Mammary epithelial cell (primary cell): Measurements from ENCODE around the gene CTSD.

Experiments used
- EZH2 ChIP-seq: IDR thresholded peaks from 2 replicates; pipeline ENCODE4 v1.6.1; 2012; ENCODE audit warnings: low read length, inconsistent platforms, borderline replicate concordance
- TF ChIP-seq, protein P1 (sequence below), 2 donors: IDR thresholded peaks in 1 of 2; conservative IDR thresholded peaks in 1 of 2; 2 replicates each; pipeline ENCODE4 v1.5.1; 2011 to 2012; ENCODE audit warnings: inconsistent platforms in 2 of 2, low read length in 2 of 2, mild to moderate bottlenecking in 2 of 2, control low read depth in 1 of 2, low read depth in 1 of 2; ENCODE audit not compliant: insufficient read depth in 1 of 2; ENCODE audit errors: extremely low read depth in 1 of 2

DNA sequence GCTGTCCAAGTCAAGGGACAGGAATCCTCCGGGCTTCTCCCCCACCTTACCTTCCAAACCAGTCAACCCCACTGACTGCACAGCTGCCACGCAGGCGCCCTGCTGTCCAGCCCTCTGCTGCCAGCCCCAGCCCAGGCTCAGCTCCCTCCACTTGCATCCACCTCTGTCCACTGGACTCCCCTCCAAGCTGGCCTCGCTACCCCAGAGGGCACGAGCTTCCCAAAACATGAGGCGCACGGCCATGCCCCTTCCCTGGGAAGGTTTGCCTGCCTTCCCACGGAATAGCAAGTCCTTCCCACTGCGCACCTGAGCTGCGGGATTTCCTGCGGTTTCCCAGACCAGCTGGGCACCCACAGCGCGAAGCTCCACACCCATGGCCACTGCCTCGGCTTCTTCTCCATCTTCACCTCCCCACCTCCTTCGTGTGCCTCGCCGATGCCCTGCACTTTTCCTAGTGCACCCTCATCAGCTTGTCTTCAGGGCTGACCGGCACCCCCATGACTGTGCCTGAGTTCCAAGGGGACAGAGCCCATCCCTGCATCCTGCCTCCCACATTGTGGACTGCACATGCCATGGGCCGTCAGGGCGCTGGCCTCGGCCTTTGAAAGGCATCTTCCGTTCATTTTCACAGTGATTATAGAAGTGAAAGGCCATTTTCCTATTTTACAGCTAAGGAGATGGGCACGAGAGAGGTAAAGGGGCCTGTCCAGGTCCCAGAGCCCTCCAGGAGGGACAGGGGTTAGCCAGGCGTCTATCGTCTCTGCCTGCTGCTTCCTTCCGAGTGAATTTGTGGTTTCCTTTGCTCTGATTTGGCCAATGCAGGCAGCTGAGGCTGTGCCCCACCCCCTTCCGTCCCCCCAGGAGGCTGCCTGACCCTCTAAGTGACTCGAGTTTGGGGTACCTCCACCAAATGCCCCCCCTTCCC lies 29.7 kb downstream of the CTSD start:
- TF ChIP-seq, protein P1, sequence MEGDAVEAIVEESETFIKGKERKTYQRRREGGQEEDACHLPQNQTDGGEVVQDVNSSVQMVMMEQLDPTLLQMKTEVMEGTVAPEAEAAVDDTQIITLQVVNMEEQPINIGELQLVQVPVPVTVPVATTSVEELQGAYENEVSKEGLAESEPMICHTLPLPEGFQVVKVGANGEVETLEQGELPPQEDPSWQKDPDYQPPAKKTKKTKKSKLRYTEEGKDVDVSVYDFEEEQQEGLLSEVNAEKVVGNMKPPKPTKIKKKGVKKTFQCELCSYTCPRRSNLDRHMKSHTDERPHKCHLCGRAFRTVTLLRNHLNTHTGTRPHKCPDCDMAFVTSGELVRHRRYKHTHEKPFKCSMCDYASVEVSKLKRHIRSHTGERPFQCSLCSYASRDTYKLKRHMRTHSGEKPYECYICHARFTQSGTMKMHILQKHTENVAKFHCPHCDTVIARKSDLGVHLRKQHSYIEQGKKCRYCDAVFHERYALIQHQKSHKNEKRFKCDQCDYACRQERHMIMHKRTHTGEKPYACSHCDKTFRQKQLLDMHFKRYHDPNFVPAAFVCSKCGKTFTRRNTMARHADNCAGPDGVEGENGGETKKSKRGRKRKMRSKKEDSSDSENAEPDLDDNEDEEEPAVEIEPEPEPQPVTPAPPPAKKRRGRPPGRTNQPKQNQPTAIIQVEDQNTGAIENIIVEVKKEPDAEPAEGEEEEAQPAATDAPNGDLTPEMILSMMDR (conservative IDR thresholded peaks at IDR 0.05 in 1 of 2, IDR thresholded peaks at IDR 0.05 in 1 of 2; ENCODE audit: extremely low read depth in 1 of 2, insufficient read depth in 1 of 2, low read depth in 1 of 2, low read length in 2 of 2), result no peak
- no peak for TF ChIP-seq EZH2
